PFSK-1 (cell line): ENCODE results near the gene TP53I11.

ENCODE experiments used
- FOXP2 ChIP-seq: optimal IDR thresholded peaks from 2 replicates; pipeline ENCODE3; 2011; ENCODE audit warnings: borderline replicate concordance, control low read depth, inconsistent platforms; ENCODE audit not compliant: insufficient read depth; ENCODE audit errors: extremely low read length, extremely low read depth
- POLR2AphosphoS5 ChIP-seq: IDR thresholded peaks from 2 replicates; pipeline ENCODE4 v1.6.1; 2012; ENCODE audit warnings: low read depth, mild to moderate bottlenecking, control low read depth, low read length, moderate library complexity
- REST ChIP-seq, 2 experiments: IDR thresholded peaks; 2 replicates each; pipeline versions ENCODE4 v1.6.1 to v1.8.0; 2011 to 2012; ENCODE audit warnings: low read depth in 2 of 2, low read length in 2 of 2, control low read depth in 1 of 2, inconsistent platforms in 1 of 2, mild to moderate bottlenecking in 1 of 2, moderate library complexity in 1 of 2; ENCODE audit not compliant: insufficient read depth in 1 of 2
- SIN3A ChIP-seq: IDR thresholded peaks from 2 replicates; pipeline ENCODE4 v1.6.1; 2012; ENCODE audit warnings: mild to moderate bottlenecking, low read length, moderate library complexity, borderline replicate concordance; ENCODE audit not compliant: insufficient read depth
- TAF1 ChIP-seq: IDR thresholded peaks from 2 replicates; pipeline ENCODE4 v1.6.1; 2012; ENCODE audit warnings: low read length, control low read depth, borderline replicate concordance; ENCODE audit not compliant: insufficient read depth

Gene TP53I11

GRCh38 chr11:44957040-44957515, 6.4 kb upstream of the TP53I11 start:
- TF ChIP-seq FOXP2 (no peak), POLR2AphosphoS5 (no peak), REST (IDR thresholded peaks at IDR 0.05; ENCODE audit: insufficient read depth in 1 of 2, low read depth in 2 of 2, low read length in 2 of 2) (no peak)

- TF ChIP-seq SIN3A (no peak), FOXP2 (peak; percentile 89), TAF1 (no peak)
Measured at GRCh38 chr11:44955015-44955738, 4.5 kb upstream of the TP53I11 start.

- no peak for TF ChIP-seq REST (IDR thresholded peaks at IDR 0.05; ENCODE audit: insufficient read depth in 1 of 2, low read depth in 2 of 2, low read length in 2 of 2)
- no peak for TF ChIP-seq FOXP2
- TF ChIP-seq SIN3A: no peak
- TF ChIP-seq TAF1: no peak
- TF ChIP-seq POLR2AphosphoS5: no peak
Measured at GRCh38 chr11:44954051-44954906, 3.6 kb upstream of the TP53I11 start.

GRCh38 chr11:44952500-44953260, 2.0 kb upstream of the TP53I11 start:
- TF ChIP-seq SIN3A: no peak
- TF ChIP-seq REST (IDR thresholded peaks at IDR 0.05; ENCODE audit: insufficient read depth in 1 of 2, low read depth in 2 of 2, low read length in 2 of 2): no peak
- TF ChIP-seq FOXP2: no peak
- TF ChIP-seq POLR2AphosphoS5: no peak
- TF ChIP-seq TAF1: no peak

- TF ChIP-seq SIN3A (no peak), REST (IDR thresholded peaks at IDR 0.05; ENCODE audit: insufficient read depth in 1 of 2, low read depth in 2 of 2, low read length in 2 of 2) (no peak), FOXP2 (no peak), TAF1 (no peak), POLR2AphosphoS5 (no peak)
Measured at GRCh38 chr11:44952082-44952481, 1.4 kb upstream of the TP53I11 start.
